ENCODE data around the gene TFG. TPM values are rescaled to one million over a fixed set of nuclear protein-coding genes. Genes with fewer than 3 reads are reported as not detected.

Gene TFG
- total RNA-seq, 2 experiments from 2014 or later, result 51.2 to 51.7 TPM

DNA sequence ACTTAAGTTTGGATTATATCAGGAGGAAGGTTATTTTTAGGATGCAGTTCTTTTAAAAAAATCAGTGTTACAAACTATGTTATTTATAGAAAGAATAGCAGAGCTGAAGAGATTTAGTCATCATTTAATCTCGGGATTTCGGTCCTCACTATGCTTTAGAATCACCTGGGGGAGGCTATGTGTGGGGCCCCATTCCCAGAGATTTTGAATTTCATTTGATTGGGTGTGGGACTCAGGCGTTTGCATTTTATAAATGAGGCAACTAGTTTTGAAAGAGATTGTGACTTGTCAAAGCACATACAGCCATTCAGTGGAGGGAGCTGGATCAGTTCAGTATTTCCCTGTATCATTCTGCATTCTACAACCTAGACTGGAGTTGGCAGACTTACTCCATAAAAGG, 36.8 kb downstream of the TFG start:
- POLR2A ChIA-PET, result no interaction called here
- CTCF ChIA-PET, result no interaction called here

DNA sequence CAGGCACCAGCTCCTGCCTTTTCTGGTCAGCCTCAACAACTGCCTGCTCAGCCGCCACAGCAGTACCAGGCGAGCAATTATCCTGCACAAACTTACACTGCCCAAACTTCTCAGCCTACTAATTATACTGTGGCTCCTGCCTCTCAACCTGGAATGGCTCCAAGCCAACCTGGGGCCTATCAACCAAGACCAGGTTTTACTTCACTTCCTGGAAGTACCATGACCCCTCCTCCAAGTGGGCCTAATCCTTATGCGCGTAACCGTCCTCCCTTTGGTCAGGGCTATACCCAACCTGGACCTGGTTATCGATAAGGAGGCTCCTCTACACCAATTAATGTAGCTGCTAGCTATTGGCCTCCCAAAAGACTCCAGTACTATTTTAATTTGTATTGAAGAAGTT, 38.9 kb downstream of the TFG start:
- CTCF ChIA-PET, result no interaction called here
- POLR2A ChIA-PET, result no interaction called here

GRCh38 chr3:100748967-100749366, 39.7 kb downstream of the TFG start:
- ChIA-PET POLR2A (no interaction called here), CTCF (no interaction called here)

- CTCF ChIA-PET, result no interaction called here
- POLR2A ChIA-PET, result no interaction called here
Measured at GRCh38 chr3:100753846-100754245, 44.6 kb downstream of the TFG start.

- ChIA-PET POLR2A (no interaction called here), CTCF (no interaction called here)
Measured at GRCh38 chr3:100754563-100755334, 45.5 kb downstream of the TFG start.

GRCh38 chr3:100756441-100756840, 47.1 kb downstream of the TFG start:
- POLR2A ChIA-PET, result no interaction called here
- CTCF ChIA-PET, result no interaction called here

- CTCF ChIA-PET, result no interaction called here
- POLR2A ChIA-PET, result no interaction called here
Measured at GRCh38 chr3:100759159-100759558, 49.9 kb downstream of the TFG start.

DNA sequence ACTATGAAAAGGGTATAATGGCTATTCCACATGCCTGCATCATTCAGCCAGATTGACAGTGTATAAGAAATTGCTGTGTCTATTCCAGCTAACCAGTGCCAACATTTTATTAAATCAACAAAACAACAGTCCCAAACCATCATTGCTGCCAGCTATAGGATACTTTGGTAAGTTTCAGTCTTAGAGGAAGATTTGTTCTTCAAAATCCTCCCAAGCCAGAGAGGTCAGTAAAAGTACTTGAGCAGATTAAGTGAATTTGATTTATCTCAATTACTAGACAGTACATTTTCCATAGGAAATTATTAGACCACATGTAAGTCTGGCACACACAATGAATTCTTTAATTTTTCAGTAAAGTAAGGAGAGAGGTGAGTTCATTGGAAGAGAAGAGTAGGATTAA, 50.7 kb downstream of the TFG start:
- ChIA-PET CTCF (no interaction called here), POLR2A (no interaction called here)

GRCh38 chr3:100760377-100760776, 51.1 kb downstream of the TFG start:
- ChIA-PET CTCF (no interaction called here), POLR2A (no interaction called here)

GRCh38 chr3:100761211-100761942, 52.1 kb downstream of the TFG start:
- ChIA-PET POLR2A (no interaction called here), CTCF (no interaction called here)

- POLR2A ChIA-PET, result no interaction called here
- CTCF ChIA-PET, result no interaction called here
Measured at GRCh38 chr3:100761951-100762350, 52.7 kb downstream of the TFG start.

GRCh38 chr3:100765437-100765975, 56.2 kb downstream of the TFG start:
- ChIA-PET CTCF (no interaction called here), POLR2A (no interaction called here)

DNA sequence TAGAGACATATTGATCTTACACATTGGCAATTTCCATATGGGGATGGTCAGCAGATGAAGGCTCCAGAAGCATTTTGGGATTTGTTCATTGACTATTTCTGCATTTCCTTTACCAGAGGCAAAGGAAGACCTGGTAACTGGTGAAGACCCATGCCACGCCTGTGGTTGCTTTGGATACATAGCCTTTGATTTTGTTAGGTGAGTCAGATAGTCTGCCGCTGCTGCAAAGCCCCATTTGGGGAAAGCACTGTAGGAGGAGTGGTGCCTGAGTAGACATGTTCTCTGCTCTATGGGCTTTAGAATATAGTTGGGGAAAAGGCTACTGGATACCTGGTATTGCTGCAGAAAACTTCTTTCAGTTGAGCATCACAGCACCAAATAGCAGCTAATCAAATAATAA, 56.8 kb downstream of the TFG start:
- CTCF ChIA-PET, result no interaction called here

DNA sequence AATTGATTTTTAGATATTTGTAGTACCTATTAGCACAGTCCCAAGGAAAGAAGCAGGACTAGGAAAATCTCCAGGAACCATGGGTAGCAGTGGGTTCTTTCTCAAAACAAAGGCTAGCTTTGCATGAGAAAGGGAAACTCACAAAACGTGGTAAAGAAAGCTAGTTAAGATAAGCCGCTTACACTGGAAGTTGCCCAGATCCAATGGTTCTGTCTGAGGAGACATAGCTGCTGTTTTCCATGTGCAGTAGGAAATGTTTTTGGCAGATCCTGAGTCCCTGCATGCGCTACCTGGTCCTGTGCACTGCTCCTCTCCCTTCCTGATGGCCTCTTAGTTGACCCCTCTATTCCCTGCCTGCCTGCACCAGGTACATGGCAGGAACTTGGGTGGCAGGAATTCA, 60.4 kb downstream of the TFG start:
- CTCF ChIA-PET, result no interaction called here
- POLR2A ChIA-PET, result no interaction called here

More for the DNA sequence above, 56.8 kb downstream of the TFG start:
- POLR2A ChIA-PET, result no interaction called here

DNA sequence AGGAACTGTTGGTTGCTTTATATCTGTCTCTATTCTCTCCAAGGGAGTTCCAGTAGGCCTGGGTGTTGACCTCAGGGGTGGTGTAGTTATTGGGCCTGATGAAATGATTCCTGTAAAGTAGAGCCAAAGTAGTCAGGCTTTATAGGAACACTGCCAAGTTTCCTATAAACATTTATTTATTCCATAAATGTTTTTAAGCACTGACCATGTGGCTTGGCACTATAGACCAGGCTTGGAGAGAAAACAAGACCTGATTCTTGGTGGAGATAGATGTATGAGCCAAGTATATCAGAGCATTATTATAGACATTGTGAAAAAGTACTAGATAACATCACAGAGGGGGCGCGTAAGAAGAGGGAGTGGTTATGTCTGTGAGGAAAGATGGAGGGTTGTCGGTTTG, 65.9 kb downstream of the TFG start:
- POLR2A ChIA-PET, result no interaction called here
- CTCF ChIA-PET, result no interaction called here

DNA sequence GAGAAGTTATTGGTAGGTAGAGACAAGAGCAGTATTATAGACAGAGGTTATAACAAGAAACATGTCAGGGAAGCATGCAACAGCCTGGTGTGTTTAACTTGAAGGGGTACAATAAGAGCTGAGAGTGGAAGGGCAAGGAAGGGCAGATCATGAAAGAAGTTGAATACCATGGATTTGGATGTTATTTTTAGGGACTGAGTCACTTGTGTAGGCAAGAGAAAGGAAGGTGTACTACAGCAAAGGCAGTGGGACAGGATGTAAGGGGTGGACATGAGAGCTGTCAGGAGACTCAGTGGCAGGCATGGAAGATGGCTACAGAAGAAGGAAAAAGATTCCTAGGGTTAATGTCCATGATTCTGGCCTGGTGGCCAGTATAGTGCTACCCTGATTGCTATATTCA, 66.4 kb downstream of the TFG start:
- CTCF ChIA-PET, result no interaction called here
- POLR2A ChIA-PET, result no interaction called here

DNA sequence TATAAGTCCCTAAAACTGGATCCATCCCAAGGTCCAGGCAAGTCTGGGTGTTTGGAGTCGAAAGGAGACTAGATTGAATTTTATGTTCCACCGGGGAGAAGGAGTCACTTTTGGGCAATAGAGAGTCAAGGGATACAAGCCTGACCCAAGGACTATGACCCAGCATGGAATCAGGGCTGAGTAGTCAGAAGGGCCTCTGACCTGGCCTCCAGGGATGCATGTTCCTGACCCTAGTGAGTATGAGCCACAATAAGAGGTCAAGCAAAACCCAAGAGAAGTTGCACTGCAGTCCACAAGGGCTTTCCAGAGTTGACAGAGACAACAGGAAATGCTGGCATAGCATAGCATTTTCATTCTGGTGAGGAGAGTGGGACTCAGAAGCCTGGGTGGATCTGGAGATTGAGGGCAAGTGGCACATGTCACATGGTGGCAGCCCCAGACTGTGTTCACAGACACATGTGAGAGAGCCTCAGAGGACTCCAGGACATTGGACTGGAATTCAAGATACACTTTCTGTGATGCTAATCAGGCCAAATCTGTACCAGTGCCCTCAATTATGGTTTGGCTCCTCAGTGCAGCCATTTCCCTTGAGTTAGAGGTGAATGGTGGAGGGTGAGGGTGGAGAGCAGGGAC, 66.9 kb downstream of the TFG start:
- ChIA-PET POLR2A (no interaction called here), CTCF (interaction anchor here (1.0 kb wide), 1 partner anchor 93 kb away, joined by 3 read pairs; no protein-coding TSS in a partner anchor)

DNA sequence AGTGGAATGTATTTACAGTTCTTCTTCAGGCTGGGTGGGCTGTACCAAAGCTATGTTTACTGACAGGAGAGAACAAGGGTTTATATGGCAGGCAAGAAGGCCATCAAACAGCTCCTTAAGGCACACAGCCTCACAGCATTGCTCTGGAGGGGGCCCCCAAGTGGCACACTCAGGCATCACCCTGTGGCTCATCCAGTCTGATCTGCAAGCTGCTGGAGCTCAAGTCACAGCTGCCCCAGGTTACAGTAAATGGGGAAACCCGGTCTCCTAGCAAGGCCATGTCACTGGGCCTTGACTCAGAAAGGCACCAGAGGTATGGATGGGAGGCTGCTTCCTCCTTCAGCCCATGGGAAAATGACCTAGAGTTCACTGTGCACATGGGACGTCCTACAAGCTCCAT, 67.5 kb downstream of the TFG start:
- CTCF ChIA-PET, result interaction anchor here (1.0 kb wide), 1 partner anchor 94 kb away, joined by 3 read pairs; no protein-coding TSS in a partner anchor
- POLR2A ChIA-PET, result interaction anchor here (0.6 kb wide), 1 partner anchor 217 kb away, joined by 6 read pairs; no protein-coding TSS in a partner anchor

GRCh38 chr3:100777271-100777670, 68.0 kb downstream of the TFG start:
- ChIA-PET CTCF (interaction anchor here (1.0 kb wide), 1 partner anchor 94 kb away, joined by 3 read pairs; no protein-coding TSS in a partner anchor), POLR2A (interaction anchor here (0.6 kb wide), 1 partner anchor 216 kb away, joined by 6 read pairs; no protein-coding TSS in a partner anchor)

- ChIA-PET CTCF (no interaction called here), POLR2A (no interaction called here)
Measured at GRCh38 chr3:100779480-100779879, 70.2 kb downstream of the TFG start.
